Ishikawa (cell line): Measurements from ENCODE around the gene PCDH7.

Experiments used
- CEBPB ChIP-seq: IDR thresholded peaks from 2 replicates; pipeline ENCODE4 v1.6.1; 2012
- CREB1 ChIP-seq: IDR thresholded peaks from 2 replicates; pipeline ENCODE4 v1.6.1; 2012; ENCODE audit warnings: low read depth
- EGR1 ChIP-seq: IDR thresholded peaks from 2 replicates; pipeline ENCODE4 v1.6.1; 2012
- EP300 ChIP-seq: IDR thresholded peaks from 2 replicates; pipeline ENCODE4 v1.6.1; 2012; ENCODE audit warnings: borderline replicate concordance
- FOXM1 ChIP-seq: IDR thresholded peaks from 2 replicates; pipeline ENCODE4 v1.6.1; 2012; ENCODE audit warnings: low read depth, borderline replicate concordance
- NFIC ChIP-seq: IDR thresholded peaks from 2 replicates; pipeline ENCODE4 v1.6.1; 2012
- RAD21 ChIP-seq: IDR thresholded peaks from 2 replicates; pipeline ENCODE4 v1.6.1; 2012; ENCODE audit warnings: low read depth
- TAF1 ChIP-seq: IDR thresholded peaks from 2 replicates; pipeline ENCODE4 v1.6.1; 2012; ENCODE audit warnings: low read depth, mild to moderate bottlenecking
- TEAD4 ChIP-seq: IDR thresholded peaks from 2 replicates; pipeline ENCODE4 v1.6.1; 2012
- YY1 ChIP-seq: IDR thresholded peaks from 2 replicates; pipeline ENCODE4 v1.6.1; 2012; ENCODE audit warnings: low read depth
- ZBTB7A ChIP-seq: IDR thresholded peaks from 2 replicates; pipeline ENCODE4 v1.6.1; 2012; ENCODE audit warnings: low read depth
- TF ChIP-seq, protein P1 (sequence below): IDR thresholded peaks from 2 replicates; pipeline ENCODE4 v1.6.1; 2012
- TF ChIP-seq, protein P2 (sequence below): IDR thresholded peaks from 2 replicates; pipeline ENCODE4 v1.6.1; 2012; ENCODE audit warnings: low read depth, mild to moderate bottlenecking
- TF ChIP-seq, protein P3 (sequence below): IDR thresholded peaks from 2 replicates; pipeline ENCODE4 v1.6.1; 2012

DNA sequence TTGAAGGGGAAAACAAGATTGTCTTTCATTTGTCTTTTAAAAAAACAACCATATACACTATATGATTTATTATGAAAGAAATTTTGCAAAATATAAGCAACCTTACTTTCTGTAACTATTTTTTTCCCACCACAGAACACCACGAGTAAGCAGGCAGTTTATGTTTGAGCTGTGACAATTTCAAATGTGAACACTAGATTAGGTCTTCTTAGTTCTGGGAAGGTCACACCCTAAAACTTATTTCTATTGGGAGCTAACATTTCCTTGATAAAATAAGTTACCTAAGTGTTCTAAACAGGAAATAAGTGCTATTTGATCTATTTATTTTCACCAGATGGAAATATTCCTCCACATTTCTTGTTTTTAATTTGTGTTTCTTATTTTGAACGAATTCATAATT is 50.6 kb downstream of the PCDH7 start:
- TF ChIP-seq EP300 (no peak), YY1 (no peak), FOXM1 (no peak), CEBPB (no peak; the same call in 1 of the 2 replicates), CREB1 (no peak), TAF1 (no peak), EGR1 (no peak), RAD21 (no peak), ZBTB7A (no peak), NFIC (no peak), TEAD4 (no peak)
- TF ChIP-seq, protein P1, sequence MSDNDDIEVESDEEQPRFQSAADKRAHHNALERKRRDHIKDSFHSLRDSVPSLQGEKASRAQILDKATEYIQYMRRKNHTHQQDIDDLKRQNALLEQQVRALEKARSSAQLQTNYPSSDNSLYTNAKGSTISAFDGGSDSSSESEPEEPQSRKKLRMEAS: no peak
- TF ChIP-seq, protein P2, sequence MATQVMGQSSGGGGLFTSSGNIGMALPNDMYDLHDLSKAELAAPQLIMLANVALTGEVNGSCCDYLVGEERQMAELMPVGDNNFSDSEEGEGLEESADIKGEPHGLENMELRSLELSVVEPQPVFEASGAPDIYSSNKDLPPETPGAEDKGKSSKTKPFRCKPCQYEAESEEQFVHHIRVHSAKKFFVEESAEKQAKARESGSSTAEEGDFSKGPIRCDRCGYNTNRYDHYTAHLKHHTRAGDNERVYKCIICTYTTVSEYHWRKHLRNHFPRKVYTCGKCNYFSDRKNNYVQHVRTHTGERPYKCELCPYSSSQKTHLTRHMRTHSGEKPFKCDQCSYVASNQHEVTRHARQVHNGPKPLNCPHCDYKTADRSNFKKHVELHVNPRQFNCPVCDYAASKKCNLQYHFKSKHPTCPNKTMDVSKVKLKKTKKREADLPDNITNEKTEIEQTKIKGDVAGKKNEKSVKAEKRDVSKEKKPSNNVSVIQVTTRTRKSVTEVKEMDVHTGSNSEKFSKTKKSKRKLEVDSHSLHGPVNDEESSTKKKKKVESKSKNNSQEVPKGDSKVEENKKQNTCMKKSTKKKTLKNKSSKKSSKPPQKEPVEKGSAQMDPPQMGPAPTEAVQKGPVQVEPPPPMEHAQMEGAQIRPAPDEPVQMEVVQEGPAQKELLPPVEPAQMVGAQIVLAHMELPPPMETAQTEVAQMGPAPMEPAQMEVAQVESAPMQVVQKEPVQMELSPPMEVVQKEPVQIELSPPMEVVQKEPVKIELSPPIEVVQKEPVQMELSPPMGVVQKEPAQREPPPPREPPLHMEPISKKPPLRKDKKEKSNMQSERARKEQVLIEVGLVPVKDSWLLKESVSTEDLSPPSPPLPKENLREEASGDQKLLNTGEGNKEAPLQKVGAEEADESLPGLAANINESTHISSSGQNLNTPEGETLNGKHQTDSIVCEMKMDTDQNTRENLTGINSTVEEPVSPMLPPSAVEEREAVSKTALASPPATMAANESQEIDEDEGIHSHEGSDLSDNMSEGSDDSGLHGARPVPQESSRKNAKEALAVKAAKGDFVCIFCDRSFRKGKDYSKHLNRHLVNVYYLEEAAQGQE: no peak
- TF ChIP-seq, protein P3, sequence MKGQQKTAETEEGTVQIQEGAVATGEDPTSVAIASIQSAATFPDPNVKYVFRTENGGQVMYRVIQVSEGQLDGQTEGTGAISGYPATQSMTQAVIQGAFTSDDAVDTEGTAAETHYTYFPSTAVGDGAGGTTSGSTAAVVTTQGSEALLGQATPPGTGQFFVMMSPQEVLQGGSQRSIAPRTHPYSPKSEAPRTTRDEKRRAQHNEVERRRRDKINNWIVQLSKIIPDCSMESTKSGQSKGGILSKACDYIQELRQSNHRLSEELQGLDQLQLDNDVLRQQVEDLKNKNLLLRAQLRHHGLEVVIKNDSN: no peak
